HG02642 (cell line): ENCODE results near the gene CRAT.

Experiments used
- ATAC-seq: cut with Tn5 transposase; IDR thresholded peaks from one replicate; pipeline ENCODE4 v1.9.1; 2021; ENCODE audit warnings: mild to moderate bottlenecking; ENCODE audit not compliant: unreplicated experiment, poor library complexity

The CRAT gene

GRCh38 chr9:129070696-129071525 lies 39.7 kb downstream of the CRAT start:
- no peak for ATAC-seq

GRCh38 chr9:129069862-129070641 lies 40.5 kb downstream of the CRAT start:
- ATAC-seq, result no peak

GRCh38 chr9:129068990-129069861 lies 41.4 kb downstream of the CRAT start:
- ATAC-seq, result peak; percentile 64

- ATAC-seq, result no peak
These were observed 42.5 kb downstream of the CRAT start for GRCh38 chr9:129068110-129068509.

- ATAC-seq, result no peak
These were observed 46.1 kb downstream of the CRAT start for GRCh38 chr9:129064499-129064908.

- no peak for ATAC-seq
These were observed 47.5 kb downstream of the CRAT start for GRCh38 chr9:129063061-129063460.

GRCh38 chr9:129060991-129061390 lies 49.6 kb downstream of the CRAT start:
- no peak for ATAC-seq

- no peak for ATAC-seq
These were observed 50.5 kb downstream of the CRAT start for GRCh38 chr9:129059796-129060785.

GRCh38 chr9:129058965-129059795 lies 51.4 kb downstream of the CRAT start:
- no peak for ATAC-seq

GRCh38 chr9:129054163-129054851 lies 56.3 kb downstream of the CRAT start:
- no peak for ATAC-seq

- ATAC-seq, result no peak
These were observed 57.6 kb downstream of the CRAT start for GRCh38 chr9:129053020-129053419.

GRCh38 chr9:129052592-129052991 lies 58.0 kb downstream of the CRAT start:
- ATAC-seq, result no peak
